ENCODE results near the gene BOC. TPM values are rescaled to one million over a fixed set of nuclear protein-coding genes. Genes with fewer than 3 reads are reported as not detected.

Gene BOC
- total and polyA plus RNA-seq, 2 experiments from 2014 or later, result 2.1 to 4.1 TPM

DNA sequence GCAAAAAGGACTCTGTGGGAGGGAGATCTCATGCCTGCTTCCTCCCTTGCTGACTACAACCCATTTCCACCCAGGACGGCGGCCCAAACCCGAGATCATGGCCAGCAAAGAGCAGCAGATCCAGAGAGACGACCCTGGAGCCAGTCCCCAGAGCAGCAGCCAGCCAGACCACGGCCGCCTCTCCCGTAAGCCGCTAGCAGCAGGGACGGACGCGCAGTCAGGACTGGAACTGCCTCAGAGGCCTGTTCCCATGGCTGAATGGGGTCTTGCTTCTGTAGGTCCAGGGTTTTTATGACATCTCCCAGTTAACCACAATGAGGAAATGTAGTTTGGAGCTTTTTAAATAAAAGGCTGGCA is 67.2 kb downstream of the BOC start (continued):
- TF ChIP-seq ZNF462 (CRISPR knock-in tag; IDR thresholded peaks at IDR 0.05) (no peak), CTCF (conservative IDR thresholded peaks at IDR 0.05; ENCODE audit: low read depth in 2 of 2) (no peak), ZNF331 (CRISPR knock-in tag; IDR thresholded peaks at IDR 0.05; ENCODE audit: low read depth) (no peak), CREB1 (CRISPR knock-in tag; IDR thresholded peaks at IDR 0.05; ENCODE audit: low read depth) (no peak), JUNB (IDR thresholded peaks at IDR 0.05; ENCODE audit: unreplicated experiment) (no peak), STAT1 (IDR thresholded peaks at IDR 0.05; ENCODE audit: unreplicated experiment) (no peak), EZH2 (IDR thresholded peaks at IDR 0.05; ENCODE audit: low read depth, unreplicated experiment) (no peak)
- TF ChIP-seq, protein P1, sequence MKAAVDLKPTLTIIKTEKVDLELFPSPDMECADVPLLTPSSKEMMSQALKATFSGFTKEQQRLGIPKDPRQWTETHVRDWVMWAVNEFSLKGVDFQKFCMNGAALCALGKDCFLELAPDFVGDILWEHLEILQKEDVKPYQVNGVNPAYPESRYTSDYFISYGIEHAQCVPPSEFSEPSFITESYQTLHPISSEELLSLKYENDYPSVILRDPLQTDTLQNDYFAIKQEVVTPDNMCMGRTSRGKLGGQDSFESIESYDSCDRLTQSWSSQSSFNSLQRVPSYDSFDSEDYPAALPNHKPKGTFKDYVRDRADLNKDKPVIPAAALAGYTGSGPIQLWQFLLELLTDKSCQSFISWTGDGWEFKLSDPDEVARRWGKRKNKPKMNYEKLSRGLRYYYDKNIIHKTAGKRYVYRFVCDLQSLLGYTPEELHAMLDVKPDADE (IDR thresholded peaks at IDR 0.05), result no peak
